ENCODE measurements around the gene UPK3BL2. TPM values are rescaled to one million over a fixed set of nuclear protein-coding genes. Genes with fewer than 3 reads are reported as not detected.
"Not testable (repeated sequence)": the region's sequence is repeated elsewhere in the genome, so short reads cannot be mapped to it uniquely, and the experiment has no call there.

Gene UPK3BL2
- total RNA-seq, 1 donor from 2014 or later: 11.0 TPM

DNA sequence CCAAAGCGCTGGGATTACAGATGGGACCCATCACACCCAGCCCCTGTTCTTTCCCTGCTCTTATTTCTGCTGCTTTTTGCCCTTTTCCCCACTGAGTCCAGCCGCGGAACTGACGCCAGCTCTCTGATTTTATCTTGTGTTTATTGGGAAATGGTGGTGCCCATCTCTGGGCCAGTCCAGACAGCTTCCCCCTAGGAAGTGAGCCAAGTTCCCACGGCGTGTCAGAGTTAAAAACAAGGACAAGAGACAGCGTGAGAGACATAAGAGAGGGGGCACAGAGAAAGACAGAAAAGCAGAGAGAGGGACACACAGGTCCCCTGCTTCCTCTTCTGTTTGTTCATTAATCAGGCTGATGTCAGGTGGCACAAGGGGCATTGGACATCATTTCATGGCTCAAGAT, 11.9 kb downstream of the UPK3BL2 start:
- H3K4me1 Mint-ChIP-seq (ENCODE audit: unreplicated experiment); H3K36me3 Mint-ChIP-seq (ENCODE audit: unreplicated experiment); H3K4me3 Mint-ChIP-seq (ENCODE audit: unreplicated experiment); H3K9me3 Mint-ChIP-seq (ENCODE audit: unreplicated experiment); H3K27me3 Mint-ChIP-seq (ENCODE audit: unreplicated experiment); H3K27ac Mint-ChIP-seq (ENCODE audit: unreplicated experiment); DNase-seq (ENCODE audit: extremely low spot score, unreplicated experiment): not testable (repeated sequence)

DNA sequence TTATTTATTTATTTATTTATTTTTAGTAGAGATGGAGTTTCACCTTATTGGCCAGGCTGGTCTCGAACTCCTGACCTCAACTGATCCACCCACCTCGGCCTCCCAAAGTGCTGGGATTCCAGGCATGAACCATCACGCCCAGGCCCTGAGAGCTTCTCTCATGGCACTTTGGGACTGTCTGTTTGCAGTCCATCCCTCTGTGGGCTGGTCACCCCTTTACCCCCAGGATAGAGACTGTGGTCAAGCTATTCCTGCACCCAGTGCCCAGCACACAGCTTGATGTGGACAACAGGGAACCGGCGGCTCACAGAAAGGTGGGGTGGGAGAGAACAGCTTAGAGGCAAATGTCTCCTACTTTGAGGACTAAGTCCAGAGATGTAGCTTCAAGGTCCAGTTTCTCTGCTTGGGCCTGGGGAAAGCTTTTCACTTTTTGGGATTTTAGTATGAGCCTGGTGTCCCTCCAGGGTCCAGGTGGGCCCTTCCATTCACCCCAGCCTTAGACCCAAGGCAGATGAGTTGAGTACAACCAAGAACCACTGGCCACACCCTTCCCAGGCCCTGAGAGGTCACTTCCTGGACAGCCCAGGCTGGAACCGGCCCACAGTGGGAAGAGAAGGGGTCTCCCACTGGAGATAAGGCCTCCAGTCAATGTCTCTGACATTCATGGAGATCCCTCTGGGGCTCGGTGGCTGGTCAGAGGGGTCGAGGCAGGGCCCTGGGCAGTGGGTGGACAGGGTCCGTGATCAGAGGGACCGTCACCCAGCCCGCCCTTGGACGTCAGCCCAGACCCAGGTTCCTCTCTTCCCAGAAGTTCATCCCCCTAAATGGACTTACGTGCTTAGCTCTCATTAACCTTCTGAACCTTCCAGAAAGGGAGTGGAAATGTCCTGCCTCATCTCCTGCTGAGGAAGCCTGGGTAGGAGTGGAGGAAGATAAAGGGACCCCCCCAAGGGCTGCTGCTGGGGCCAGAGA, 15.4 kb downstream of the UPK3BL2 start:
- not testable (repeated sequence) for H3K4me1 Mint-ChIP-seq (ENCODE audit: unreplicated experiment); H3K4me3 Mint-ChIP-seq (ENCODE audit: unreplicated experiment); H3K27ac Mint-ChIP-seq (ENCODE audit: unreplicated experiment); DNase-seq (ENCODE audit: extremely low spot score, unreplicated experiment); H3K27me3 Mint-ChIP-seq (ENCODE audit: unreplicated experiment); H3K36me3 Mint-ChIP-seq (ENCODE audit: unreplicated experiment); H3K9me3 Mint-ChIP-seq (ENCODE audit: unreplicated experiment)

GRCh38 chr7:102527182-102527581, 16.3 kb downstream of the UPK3BL2 start:
- not testable (repeated sequence) for DNase-seq (ENCODE audit: extremely low spot score, unreplicated experiment); H3K9me3 Mint-ChIP-seq (ENCODE audit: unreplicated experiment)

DNA sequence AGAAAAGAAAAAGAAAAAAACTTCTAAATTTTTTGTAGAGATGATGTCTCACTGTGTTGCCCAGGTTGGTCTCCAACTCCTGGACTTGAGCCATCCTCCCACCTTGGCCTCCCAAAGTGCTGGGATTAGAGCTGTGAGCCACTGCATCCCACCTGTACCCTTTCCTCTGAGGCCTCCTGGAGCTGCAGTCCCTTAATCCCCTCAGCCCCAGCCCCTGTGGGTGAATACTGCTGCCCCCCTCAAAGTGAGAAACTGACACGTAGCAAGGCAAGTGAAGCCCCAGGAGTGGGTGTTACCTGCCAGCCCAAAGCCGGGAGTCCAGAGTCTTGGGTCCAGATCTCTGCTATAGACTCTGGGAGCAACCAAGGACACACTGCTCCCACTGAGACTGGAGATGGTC, 18.7 kb downstream of the UPK3BL2 start:
- not testable (repeated sequence) for H3K9me3 Mint-ChIP-seq (ENCODE audit: unreplicated experiment); H3K36me3 Mint-ChIP-seq (ENCODE audit: unreplicated experiment); H3K27me3 Mint-ChIP-seq (ENCODE audit: unreplicated experiment); H3K4me3 Mint-ChIP-seq (ENCODE audit: unreplicated experiment); H3K4me1 Mint-ChIP-seq (ENCODE audit: unreplicated experiment); H3K27ac Mint-ChIP-seq (ENCODE audit: unreplicated experiment); DNase-seq (ENCODE audit: extremely low spot score, unreplicated experiment)

More at GRCh38 chr7:102527182-102527581, 16.3 kb downstream of the UPK3BL2 start:
- not testable (repeated sequence) for H3K4me1 Mint-ChIP-seq (ENCODE audit: unreplicated experiment); H3K4me3 Mint-ChIP-seq (ENCODE audit: unreplicated experiment); H3K36me3 Mint-ChIP-seq (ENCODE audit: unreplicated experiment); H3K27me3 Mint-ChIP-seq (ENCODE audit: unreplicated experiment)
- H3K27ac Mint-ChIP-seq (ENCODE audit: unreplicated experiment): peak overlapping the region; percentile 34

DNA sequence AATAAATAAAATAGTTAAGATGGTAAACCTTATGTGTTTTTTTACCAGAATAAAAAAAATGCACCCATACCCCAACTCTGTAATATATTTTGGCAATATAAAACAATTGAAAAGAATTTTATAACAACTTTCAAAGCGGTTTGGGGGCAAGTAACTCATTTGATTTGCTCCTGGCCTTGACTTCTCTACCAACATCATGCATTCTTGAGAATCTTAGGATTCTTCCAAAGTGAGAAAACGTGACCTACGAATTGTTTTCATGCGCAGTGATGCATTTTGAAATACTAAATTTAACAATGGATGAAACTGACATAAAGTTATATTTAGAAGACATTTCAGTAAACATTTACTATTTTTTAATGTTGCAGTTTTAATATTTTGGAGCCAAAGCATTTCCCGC, 22.7 kb downstream of the UPK3BL2 start:
- not testable (repeated sequence) for H3K4me3 Mint-ChIP-seq (ENCODE audit: unreplicated experiment); H3K27me3 Mint-ChIP-seq (ENCODE audit: unreplicated experiment); H3K27ac Mint-ChIP-seq (ENCODE audit: unreplicated experiment); DNase-seq (ENCODE audit: extremely low spot score, unreplicated experiment); H3K4me1 Mint-ChIP-seq (ENCODE audit: unreplicated experiment); H3K9me3 Mint-ChIP-seq (ENCODE audit: unreplicated experiment); H3K36me3 Mint-ChIP-seq (ENCODE audit: unreplicated experiment)

- H3K4me3 Mint-ChIP-seq (ENCODE audit: unreplicated experiment); H3K27me3 Mint-ChIP-seq (ENCODE audit: unreplicated experiment); H3K4me1 Mint-ChIP-seq (ENCODE audit: unreplicated experiment); DNase-seq (ENCODE audit: extremely low spot score, unreplicated experiment); H3K9me3 Mint-ChIP-seq (ENCODE audit: unreplicated experiment); H3K27ac Mint-ChIP-seq (ENCODE audit: unreplicated experiment); H3K36me3 Mint-ChIP-seq (ENCODE audit: unreplicated experiment): not testable (repeated sequence)
These were observed 25.8 kb downstream of the UPK3BL2 start, which contains the start of gene RASA4B for GRCh38 chr7:102517550-102518147. Gene RASA4B, minus strand, starts transcription at chr7:102517777. Its CDS starts 67 bp downstream, at chr7:102517710.

DNA sequence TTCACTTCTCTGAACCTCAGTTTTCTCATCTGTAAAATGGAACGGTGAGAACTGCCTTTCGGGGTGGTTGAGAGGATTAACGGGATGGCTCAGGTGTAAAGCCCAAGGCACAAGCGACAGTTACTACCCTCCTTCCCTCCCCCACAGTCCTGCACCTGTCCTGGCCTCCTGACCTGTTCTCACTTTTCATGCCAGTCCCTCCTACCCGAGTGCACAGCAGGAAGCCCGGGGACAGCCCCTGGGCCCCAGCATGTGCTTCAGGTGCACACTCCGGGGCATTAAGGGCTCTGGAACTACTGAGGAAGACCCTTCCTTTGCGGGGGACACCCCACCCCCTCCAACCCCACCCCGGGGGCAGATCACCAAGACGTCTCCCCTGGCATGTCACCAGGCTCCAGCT, 26.5 kb downstream of the UPK3BL2 start:
- not testable (repeated sequence) for H3K27ac Mint-ChIP-seq (ENCODE audit: unreplicated experiment); DNase-seq (ENCODE audit: extremely low spot score, unreplicated experiment); H3K9me3 Mint-ChIP-seq (ENCODE audit: unreplicated experiment)

GRCh38 chr7:102515889-102516288, 27.6 kb downstream of the UPK3BL2 start:
- not testable (repeated sequence) for H3K9me3 Mint-ChIP-seq (ENCODE audit: unreplicated experiment); H3K36me3 Mint-ChIP-seq (ENCODE audit: unreplicated experiment); H3K27ac Mint-ChIP-seq (ENCODE audit: unreplicated experiment); DNase-seq (ENCODE audit: extremely low spot score, unreplicated experiment); H3K4me1 Mint-ChIP-seq (ENCODE audit: unreplicated experiment); H3K27me3 Mint-ChIP-seq (ENCODE audit: unreplicated experiment); H3K4me3 Mint-ChIP-seq (ENCODE audit: unreplicated experiment)

More for the DNA sequence above, 26.5 kb downstream of the UPK3BL2 start:
- not testable (repeated sequence) for H3K27me3 Mint-ChIP-seq (ENCODE audit: unreplicated experiment); H3K4me1 Mint-ChIP-seq (ENCODE audit: unreplicated experiment); H3K4me3 Mint-ChIP-seq (ENCODE audit: unreplicated experiment); H3K36me3 Mint-ChIP-seq (ENCODE audit: unreplicated experiment)

- H3K9me3 Mint-ChIP-seq (ENCODE audit: unreplicated experiment); H3K36me3 Mint-ChIP-seq (ENCODE audit: unreplicated experiment); H3K27me3 Mint-ChIP-seq (ENCODE audit: unreplicated experiment); H3K4me3 Mint-ChIP-seq (ENCODE audit: unreplicated experiment); DNase-seq (ENCODE audit: extremely low spot score, unreplicated experiment); H3K4me1 Mint-ChIP-seq (ENCODE audit: unreplicated experiment); H3K27ac Mint-ChIP-seq (ENCODE audit: unreplicated experiment): not testable (repeated sequence)
These were observed 28.4 kb downstream of the UPK3BL2 start for GRCh38 chr7:102514881-102515721.

GRCh38 chr7:102512642-102513221, 30.8 kb downstream of the UPK3BL2 start:
- not testable (repeated sequence) for H3K4me1 Mint-ChIP-seq (ENCODE audit: unreplicated experiment); H3K9me3 Mint-ChIP-seq (ENCODE audit: unreplicated experiment); H3K27me3 Mint-ChIP-seq (ENCODE audit: unreplicated experiment); H3K27ac Mint-ChIP-seq (ENCODE audit: unreplicated experiment); H3K36me3 Mint-ChIP-seq (ENCODE audit: unreplicated experiment); DNase-seq (ENCODE audit: extremely low spot score, unreplicated experiment); H3K4me3 Mint-ChIP-seq (ENCODE audit: unreplicated experiment)

GRCh38 chr7:102511860-102512522, 31.5 kb downstream of the UPK3BL2 start:
- not testable (repeated sequence) for H3K36me3 Mint-ChIP-seq (ENCODE audit: unreplicated experiment); DNase-seq (ENCODE audit: extremely low spot score, unreplicated experiment); H3K27ac Mint-ChIP-seq (ENCODE audit: unreplicated experiment); H3K4me3 Mint-ChIP-seq (ENCODE audit: unreplicated experiment); H3K9me3 Mint-ChIP-seq (ENCODE audit: unreplicated experiment); H3K4me1 Mint-ChIP-seq (ENCODE audit: unreplicated experiment); H3K27me3 Mint-ChIP-seq (ENCODE audit: unreplicated experiment)
